ENCODE results near the gene SLC41A1.
A peak's percentile ranks its signal among the peaks of the same experiment; 100 is the strongest.

SLC41A1 gene

GRCh38 chr1:205817988-205818387 lies 5.0 kb upstream of the SLC41A1 start:
- DNase-seq, result no peak

DNA sequence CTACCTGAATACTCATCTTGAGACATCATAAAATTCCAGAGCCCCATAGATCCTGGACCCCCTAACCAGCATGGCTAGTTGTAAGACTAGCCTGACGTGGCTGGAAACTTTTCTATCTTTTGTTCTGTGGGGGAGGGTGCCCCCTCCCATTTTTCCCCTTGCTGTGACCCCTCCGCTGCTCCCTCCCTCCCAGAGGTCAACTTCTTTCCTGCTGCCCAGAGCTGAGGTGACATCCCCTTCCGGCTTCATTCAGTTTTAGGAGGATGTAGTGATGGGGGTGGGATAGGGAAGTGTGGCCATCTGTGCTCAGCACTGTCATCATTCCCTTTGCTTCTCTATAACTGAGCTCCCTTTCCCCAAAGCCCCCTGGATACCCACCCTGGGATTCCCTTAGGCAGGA lies 4.4 kb upstream of the SLC41A1 start:
- DNase-seq, result no peak

DNA sequence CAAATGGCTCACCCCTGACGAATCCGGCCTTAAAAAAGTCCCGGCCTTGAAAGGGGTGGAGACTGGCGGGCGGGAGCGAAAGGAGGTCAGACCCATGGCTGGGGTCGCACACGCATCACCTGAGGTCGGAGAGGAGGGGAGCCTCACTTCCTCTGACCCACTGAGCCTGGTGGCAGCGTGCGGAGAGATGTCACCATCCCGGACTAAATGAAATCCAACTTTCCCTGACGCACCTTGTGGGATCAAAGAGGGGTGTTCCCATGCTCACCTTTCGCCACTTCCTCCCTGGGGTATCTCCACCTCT lies 709 bp upstream of the SLC41A1 start:
- no peak for DNase-seq

DNA sequence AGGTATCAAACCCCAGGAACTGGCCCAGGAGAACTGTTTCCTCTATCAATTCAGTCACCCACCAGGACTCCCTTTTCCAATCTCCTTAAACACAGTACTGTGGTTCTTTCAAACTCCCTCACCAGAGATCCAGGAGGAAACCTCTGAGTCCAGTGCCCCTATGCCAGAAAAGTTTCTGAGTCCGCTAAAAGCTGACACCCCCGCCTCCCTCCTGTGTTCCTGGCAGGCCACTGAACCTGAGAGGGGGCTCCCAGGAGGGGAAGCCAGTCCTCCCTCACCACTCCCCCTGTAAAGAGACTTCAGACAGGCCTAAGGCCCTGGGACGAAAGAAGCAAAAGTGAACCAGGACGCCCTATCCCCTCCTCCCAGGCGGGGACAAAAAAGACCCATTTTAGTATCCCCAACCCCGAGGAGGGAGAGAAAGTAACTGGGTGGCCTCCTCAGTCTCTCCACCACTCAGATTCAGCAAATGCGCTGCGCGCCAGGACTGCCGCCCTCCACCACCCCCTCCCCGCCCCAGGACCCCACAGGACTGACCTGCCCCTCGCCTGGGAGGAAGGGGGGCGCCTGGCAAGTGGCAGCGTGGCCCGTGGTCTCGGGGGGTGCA lies 624 bp downstream of the SLC41A1 start:
- DNase-seq, result no peak

DNA sequence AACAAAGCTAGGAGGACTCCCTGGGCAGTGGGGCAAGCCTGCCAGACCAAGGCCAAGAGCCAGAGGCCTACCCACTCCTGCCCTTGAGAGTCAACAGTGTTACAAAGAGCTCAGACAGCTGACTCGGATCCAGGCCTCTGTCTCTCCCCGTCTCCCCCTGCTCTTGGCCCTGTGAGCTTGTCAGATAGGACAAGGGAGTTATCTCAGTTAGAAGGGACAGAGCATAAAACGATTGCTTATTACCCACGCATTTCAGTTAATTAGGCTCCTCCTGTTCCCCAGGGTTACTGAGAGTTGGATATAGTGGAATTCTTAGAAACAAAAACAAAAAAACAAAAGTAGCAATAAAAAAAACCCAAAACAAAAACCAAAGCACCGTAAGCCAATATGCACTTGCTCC lies 1.3 kb downstream of the SLC41A1 start:
- DNase-seq, result no peak

DNA sequence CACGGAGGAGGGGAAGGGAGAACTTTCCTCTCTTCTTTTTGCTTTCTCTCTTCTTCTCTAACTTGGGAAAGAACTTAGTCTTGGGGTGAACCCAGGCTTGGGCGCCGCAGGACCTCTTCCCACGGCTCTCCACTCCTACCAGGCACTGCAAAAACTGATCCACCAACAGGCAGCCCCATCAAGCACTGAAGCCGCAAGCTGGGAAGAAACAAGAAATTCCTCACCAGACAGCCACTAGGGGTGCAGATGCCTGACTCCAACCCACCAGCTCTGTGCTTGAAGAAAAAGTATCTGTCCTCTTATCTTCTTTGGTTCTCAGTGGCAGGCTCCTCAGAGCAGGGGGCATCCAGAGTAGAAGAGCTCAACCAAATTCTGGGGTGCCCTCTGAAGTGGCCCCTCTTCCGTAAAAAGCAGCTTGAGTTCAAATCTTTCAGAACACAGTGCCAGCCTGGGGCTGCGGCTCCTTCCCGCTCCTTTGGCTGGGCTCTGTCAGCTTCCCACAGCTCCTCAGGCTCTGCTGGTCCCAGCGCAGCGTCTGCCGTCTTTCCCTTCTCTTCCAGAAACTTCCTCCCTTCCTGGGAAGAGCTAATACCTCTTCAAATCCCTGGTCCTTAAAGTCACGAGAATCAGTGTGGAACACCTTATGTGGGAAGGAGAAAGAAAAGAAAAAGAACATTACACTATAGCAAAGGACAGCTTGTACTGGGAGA lies 2.4 kb downstream of the SLC41A1 start:
- DNase-seq, result no peak

DNA sequence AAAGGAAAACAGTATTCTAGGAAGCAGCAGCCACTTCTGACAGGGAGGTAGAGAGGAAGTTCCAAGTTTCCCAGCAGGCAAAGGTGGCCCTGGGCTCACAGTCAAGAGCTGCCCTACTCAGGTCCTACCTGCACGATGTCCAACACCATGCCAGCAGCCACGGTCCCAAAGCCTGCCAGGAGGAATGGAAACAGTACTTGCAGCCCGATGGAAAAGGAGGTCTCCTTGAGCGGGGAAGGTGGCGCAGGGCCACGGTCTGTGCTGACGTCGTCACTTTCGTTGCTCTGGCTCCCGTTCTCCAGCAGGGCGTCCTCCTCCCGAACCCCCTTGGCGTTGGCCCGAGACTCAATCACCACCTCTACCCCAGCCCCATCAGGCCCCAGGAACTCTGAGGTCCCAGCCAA lies 3.1 kb downstream of the SLC41A1 start:
- DNase-seq, result no peak

- no peak for DNase-seq
Observed at GRCh38 chr1:205809469-205809868, 3.5 kb downstream of the SLC41A1 start.

DNA sequence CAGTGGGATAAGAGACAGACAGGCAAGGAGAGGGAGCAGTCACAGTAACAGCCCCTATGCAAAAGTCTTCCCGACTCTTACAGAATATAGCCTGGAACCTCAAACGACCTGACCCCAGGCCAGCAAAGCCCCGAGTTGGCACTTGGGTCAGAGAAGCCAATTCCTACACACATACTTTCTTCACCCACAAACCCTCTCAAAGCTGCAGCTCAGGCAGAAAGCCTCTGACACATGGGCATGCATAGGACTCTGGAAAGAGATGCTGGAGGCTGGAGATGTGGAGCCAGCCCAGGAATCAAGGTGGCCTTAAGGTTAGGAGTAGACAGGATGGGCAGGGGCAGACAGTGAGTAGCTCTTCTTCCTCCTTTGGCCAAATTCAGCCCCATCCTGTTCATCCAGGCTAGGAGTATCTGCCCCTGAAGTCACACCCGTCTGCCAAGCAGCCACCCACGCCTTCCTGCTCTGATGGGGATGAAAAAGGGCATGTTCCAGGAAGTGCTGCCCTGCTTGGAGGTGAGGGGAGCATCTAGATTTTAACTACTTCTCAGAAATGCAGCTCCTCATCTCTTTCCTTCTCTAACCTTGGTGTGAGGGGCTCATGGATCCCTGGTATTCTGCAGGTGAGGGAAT lies 7.8 kb downstream of the SLC41A1 start:
- no peak for DNase-seq

- DNase-seq, result no peak
Observed at GRCh38 chr1:205804605-205805004, 8.4 kb downstream of the SLC41A1 start.

GRCh38 chr1:205803986-205804385 lies 9.0 kb downstream of the SLC41A1 start:
- no peak for DNase-seq

GRCh38 chr1:205802060-205802459 lies 10.9 kb downstream of the SLC41A1 start:
- DNase-seq, result no peak

DNA sequence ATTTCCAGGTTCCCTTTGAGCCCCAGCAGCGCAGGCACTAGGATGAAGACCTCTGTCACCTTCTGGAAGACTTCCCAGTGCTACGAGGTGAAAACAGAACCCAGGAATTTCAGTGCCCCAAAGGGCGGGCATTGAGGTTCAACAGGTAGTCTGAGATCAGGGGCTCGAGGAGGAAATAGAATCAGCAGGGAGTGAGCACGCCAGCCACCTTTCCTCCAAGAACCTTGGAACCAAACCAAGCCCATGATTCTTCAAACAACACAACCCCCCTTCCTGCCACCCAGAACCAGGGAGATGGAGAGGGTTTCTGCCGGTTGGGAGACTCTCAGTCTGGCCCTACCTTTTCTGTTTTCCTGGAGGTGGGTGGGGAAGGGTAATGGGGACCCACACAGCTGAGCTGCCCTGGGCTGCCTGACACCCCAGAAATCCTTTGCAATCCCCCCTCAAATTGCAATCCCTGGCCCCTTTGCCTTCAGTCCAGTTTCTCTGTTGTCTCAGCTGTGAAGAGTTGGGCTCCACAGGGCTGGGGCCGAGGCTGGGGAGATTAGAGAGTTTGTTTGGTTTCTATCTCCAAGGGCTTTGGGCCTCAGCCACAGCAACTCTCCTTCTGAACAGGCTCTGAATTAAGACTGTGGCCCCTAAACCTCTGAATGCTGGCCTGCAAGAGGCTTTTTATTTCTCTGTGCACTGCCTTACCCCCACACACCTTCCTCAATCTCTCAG lies 11.9 kb downstream of the SLC41A1 start:
- DNase-seq, result no peak

GRCh38 chr1:205800427-205800826 lies 12.6 kb downstream of the SLC41A1 start:
- DNase-seq, result no peak

DNA sequence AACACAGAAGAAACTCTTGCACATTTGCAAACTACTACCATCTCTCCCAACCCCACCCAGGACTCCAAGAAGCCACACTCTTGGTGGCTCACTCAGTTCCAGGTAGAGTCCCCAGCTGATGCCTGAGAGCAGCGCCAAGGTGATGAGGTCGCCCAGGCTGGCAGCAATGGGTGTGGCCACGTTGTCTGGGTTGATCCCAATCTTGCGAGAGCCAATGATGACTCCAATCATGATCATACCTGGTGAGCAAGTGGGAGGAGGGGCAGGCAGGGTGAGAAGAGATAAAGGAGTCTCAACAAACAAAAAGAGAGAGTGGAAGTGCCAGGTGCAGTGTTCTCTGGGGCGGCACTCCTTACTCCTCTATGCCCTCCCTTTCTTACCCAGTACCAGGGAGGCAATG lies 14.4 kb downstream of the SLC41A1 start:
- DNase-seq, result no peak

- no peak for DNase-seq
Observed at GRCh38 chr1:205797168-205797567, 15.8 kb downstream of the SLC41A1 start.

DNA sequence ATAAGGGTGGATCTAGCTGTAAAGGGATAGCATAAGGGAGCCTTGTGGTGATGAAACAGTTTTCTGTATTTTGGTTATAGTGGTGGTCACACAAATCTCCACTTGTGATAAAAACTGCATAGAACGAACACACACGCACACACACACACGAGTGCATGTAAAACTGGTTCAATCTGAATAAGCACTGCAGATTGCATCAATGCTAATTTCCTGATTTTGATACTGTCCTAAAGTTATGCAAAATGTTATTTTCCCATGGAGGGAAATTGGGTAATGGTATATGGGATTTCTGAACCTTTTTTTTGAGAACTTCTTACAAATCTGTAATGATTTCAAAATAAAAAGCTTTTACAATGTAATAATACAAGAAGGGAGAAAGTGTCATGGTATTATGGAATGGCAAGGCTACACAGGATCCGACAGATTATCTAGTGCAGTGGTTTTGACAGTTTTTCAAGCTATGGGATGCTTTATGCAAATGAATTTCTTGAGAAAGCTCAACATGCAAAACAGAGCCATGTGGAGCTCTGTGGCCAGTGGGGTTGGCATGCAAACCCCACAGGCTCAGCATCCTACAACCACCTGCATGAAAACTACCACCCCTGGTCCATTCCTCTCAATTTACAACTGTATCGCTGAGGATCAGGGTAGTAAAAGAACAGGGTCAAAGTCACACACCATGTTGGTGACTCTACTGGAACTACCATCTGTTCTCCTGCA lies 18.8 kb downstream of the SLC41A1 start:
- DNase-seq, result no peak

- DNase-seq, result no peak
Observed at GRCh38 chr1:205792961-205793673, 19.9 kb downstream of the SLC41A1 start.

GRCh38 chr1:205792481-205792881 lies 20.5 kb downstream of the SLC41A1 start:
- DNase-seq, result no peak

DNA sequence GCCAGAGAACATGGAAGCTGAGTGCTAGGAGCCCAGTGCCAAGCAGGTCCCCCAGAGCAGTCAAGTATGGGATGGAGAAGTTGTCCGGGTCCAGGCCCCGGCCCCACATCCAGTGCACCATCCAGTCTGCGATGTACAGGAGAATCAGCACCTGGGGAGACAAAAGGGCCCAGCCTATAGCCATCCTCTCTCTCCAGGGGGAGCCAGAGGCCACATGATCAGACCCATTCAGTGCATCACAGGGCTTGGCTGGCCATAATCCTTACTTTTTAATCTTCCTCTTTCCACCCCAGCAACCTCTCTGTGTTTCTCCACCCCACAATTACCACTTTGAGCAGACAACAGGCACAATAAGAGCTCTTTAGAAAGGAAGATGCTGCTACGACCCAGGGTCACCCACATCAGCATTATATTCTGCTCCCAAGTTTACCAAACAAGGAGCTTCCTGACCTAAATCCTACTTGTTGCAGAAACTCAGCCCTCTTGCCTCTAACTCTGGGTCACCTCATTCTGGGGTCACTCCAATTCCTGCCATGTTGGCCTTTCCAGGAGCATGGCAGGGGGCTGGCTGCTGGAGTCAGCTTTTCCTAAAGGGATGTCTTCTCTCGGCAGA lies 21.3 kb downstream of the SLC41A1 start:
- peak; percentile 45 to 54 for DNase-seq

DNA sequence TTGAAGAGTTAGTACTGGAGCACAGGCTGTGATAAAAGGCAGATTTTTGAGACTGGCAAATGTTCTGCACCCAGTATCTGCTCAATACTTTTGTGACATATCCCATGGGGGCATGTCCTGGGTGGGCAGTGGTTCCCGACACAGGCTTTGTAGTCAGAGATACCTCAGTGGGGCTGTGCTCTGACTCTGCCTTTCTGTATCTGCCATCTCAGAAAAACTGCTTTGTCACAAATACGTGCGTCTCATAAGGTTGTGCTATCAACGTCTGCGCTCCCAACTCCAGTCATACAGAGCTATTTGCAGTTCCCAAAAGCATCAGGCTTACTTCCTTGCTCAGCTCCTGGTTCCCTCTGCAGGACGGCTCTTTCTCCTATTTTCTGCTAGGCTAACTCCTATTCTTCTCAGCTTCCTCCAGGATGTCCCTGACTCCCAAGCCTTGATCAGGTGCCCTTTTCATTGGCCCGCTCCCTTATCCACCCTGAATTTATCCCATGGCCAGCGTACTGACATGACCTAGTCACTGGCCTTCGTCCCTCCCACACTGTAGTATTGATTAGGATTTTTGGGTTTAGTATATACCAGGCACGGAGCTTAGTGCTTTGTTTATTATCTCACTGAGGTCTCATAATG lies 25.6 kb downstream of the SLC41A1 start:
- no peak for DNase-seq

GRCh38 chr1:205786601-205787000 lies 26.4 kb downstream of the SLC41A1 start:
- no peak for DNase-seq
